MM.1S (cell line): ENCODE measurements around the gene MOGAT3.

Experiments
- DNase-seq: peaks from one replicate; pipeline ENCODE4 v3.0.0-alpha.2; 2015
- H2AFZ ChIP-seq: fragments of 300-600 bp; sonication (generic); 2 replicates; pipeline ENCODE4 v1.6.0; 2016; ENCODE audit warnings: antibody characterized with exemption, low read length
- H3F3A ChIP-seq: fragments of 300-600 bp; sonication (generic); 2 replicates; pipeline ENCODE4 v1.6.1; 2016; ENCODE audit warnings: mild to moderate bottlenecking, antibody characterized with exemption, low read length, moderate library complexity, mixed read lengths; ENCODE audit not compliant: insufficient read depth
- H3K27ac ChIP-seq: fragments of 300-600 bp; sonication (generic); 2 replicates; pipeline ENCODE4 v1.5.1; 2016; ENCODE audit warnings: mild to moderate bottlenecking, low read length
- H3K27me3 ChIP-seq: fragments of 300-600 bp; sonication (generic); replicated peaks from 2 replicates; pipeline ENCODE4 v1.6.0; 2016; ENCODE audit warnings: low read length; ENCODE audit not compliant: insufficient read depth
- H3K36me3 ChIP-seq: fragments of 300-600 bp; sonication (generic); replicated peaks from 2 replicates; pipeline ENCODE4 v1.6.1; 2016; ENCODE audit warnings: mild to moderate bottlenecking, low read length, mixed read lengths; ENCODE audit not compliant: insufficient read depth
- H3K4me1 ChIP-seq: fragments of 300-600 bp; sonication (generic); 2 replicates; pipeline ENCODE4 v1.6.1; 2016; ENCODE audit warnings: low read length, mixed read lengths
- H3K4me2 ChIP-seq: fragments of 300-600 bp; sonication (generic); 2 replicates; pipeline ENCODE4 v1.6.0; 2016; ENCODE audit warnings: low read depth, low read length
- H3K4me3 ChIP-seq: fragments of 300-600 bp; sonication (generic); 2 replicates; pipeline ENCODE4 v1.5.1; 2016; ENCODE audit warnings: low read length, mixed read lengths
- H3K79me2 ChIP-seq: fragments of 300-600 bp; sonication (generic); 2 replicates; pipeline ENCODE4 v1.6.1; 2016; ENCODE audit warnings: mixed run types, low read length, mixed read lengths
- H3K9ac ChIP-seq: fragments of 300-600 bp; sonication (generic); 2 replicates; pipeline ENCODE4 v1.6.1; 2016; ENCODE audit warnings: low read length, mixed read lengths
- H3K9me2 ChIP-seq: fragments of 300-600 bp; sonication (generic); replicated peaks from 2 replicates; pipeline ENCODE4 v1.6.1; 2016; ENCODE audit warnings: mild to moderate bottlenecking, low read length, mixed read lengths; ENCODE audit not compliant: insufficient read depth
- H3K9me3 ChIP-seq: fragments of 300-600 bp; sonication (generic); replicated peaks from 2 replicates; pipeline ENCODE4 v1.6.1; 2016; ENCODE audit warnings: mild to moderate bottlenecking, low read length, mixed read lengths; ENCODE audit not compliant: insufficient read depth
- H4K20me1 ChIP-seq: fragments of 300-600 bp; sonication (generic); 2 replicates; pipeline ENCODE4 v1.6.1; 2016; ENCODE audit warnings: mild to moderate bottlenecking, low read length, moderate library complexity, mixed read lengths; ENCODE audit not compliant: insufficient read depth
- CTCF ChIP-seq: fragments of 300-600 bp; sonication (generic); IDR thresholded peaks from 2 replicates; pipeline ENCODE4 v1.5.1; 2016; ENCODE audit warnings: antibody characterized with exemption, low read length, mixed read lengths
- EZH2 ChIP-seq: fragments of 300-600 bp; sonication (generic); optimal IDR thresholded peaks from 2 replicates; pipeline ENCODE3; 2017; ENCODE audit warnings: low read depth, mild to moderate bottlenecking, antibody characterized with exemption, low read length, mixed read lengths
- EZH2phosphoT487 ChIP-seq: fragments of 300-600 bp; sonication (generic); IDR thresholded peaks from 2 replicates; pipeline ENCODE4 v1.6.1; 2018; ENCODE audit warnings: antibody characterized with exemption, low read length

MOGAT3 gene

GRCh38 chr7:101220295-101220694 is 19.5 kb upstream of the MOGAT3 start:
- H3K79me2 ChIP-seq: peaks cover 44% of the 10 kb centered on the region

GRCh38 chr7:101218236-101219125 is 17.6 kb upstream of the MOGAT3 start:
- no peak overlapping the region for H3K27ac ChIP-seq
- peaks cover 44% of the 10 kb centered on the region for H3K79me2 ChIP-seq

More at GRCh38 chr7:101220295-101220694, 19.5 kb upstream of the MOGAT3 start:
- 0 out of 2 replicates have a peak, but pooled peaks cover 6% of the 10 kb centered on the region for H3K4me1 ChIP-seq
- no peak overlapping the region for H3K27ac ChIP-seq
- DNase-seq: no peak
- peaks cover 3% of the 10 kb centered on the region; the same call in 1 of the 2 replicates for H3F3A ChIP-seq
- H2AFZ ChIP-seq: no peak overlapping the region
- H3K27me3 ChIP-seq: no peaks in the 10 kb centered on the region
- no peak overlapping the region for H3K9ac ChIP-seq
- TF ChIP-seq EZH2phosphoT487: no peak
- H3K9me3 ChIP-seq: no peaks in the 10 kb centered on the region
- H3K9me2 ChIP-seq: no peaks in the 10 kb centered on the region
- no peaks in the 10 kb centered on the region for H3K36me3 ChIP-seq
- no peaks in the 10 kb centered on the region for H4K20me1 ChIP-seq
- no peak overlapping the region for H3K4me3 ChIP-seq
- no peak overlapping the region for H3K4me2 ChIP-seq

DNA sequence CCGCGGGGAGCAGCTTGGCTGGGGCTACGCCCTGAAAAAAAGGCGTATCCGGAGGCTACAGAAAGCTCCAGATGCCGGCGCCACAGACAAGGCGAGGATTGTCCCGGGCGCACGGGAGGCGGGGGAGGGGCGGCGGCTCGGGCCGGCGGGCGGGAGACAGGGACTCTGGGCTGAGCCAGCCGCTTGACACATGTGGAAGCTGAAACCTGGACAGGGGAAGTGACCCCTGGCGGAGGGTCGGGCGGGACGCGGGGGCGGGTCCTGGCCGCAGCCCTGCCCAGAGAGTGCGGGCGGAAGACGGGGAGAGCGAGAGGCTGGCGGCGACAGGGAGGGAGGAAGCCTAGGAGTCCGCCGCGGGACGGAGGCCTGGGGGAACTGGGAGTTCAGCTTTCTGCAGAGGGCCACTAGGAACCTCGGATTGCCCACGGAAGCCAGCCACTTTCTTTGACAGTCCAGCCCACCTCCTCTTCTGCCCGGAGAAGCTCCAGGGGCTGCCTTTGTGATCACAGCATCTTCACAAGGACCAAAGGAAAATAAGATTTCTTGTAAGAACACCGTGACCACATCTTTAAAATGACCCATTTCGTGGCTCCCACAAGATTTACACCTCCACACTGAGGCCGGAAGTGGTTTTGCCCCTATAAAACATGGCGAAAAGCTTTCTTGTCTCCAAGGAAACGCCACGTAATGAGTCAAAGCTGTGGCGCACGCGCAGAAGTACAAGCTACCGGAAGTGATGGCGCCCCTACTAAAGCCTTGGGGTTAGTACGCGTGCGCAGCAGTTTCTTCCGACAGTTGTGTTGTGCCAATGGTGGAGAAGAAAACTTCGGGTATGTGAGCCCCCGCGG is 16.8 kb upstream of the MOGAT3 start, which contains the start of the genes PLOD3 and ZNHIT1:
PLOD3 (minus strand) TSS at position 194 of the 848 bp plus-strand sequence. CDS start 307 bp downstream, outside the sequence.
ZNHIT1 (plus strand) TSS at position 778 of the 848 bp plus-strand sequence; CDS start at position 809, 31 bp downstream.
- H3K9ac ChIP-seq: peak within 1 kb of the TSS; percentile 71
- peak within 1 kb of the TSS; percentile 80 for H3K4me2 ChIP-seq
- H3K79me2 ChIP-seq: peaks cover 44% of the 10 kb centered on the region
- H2AFZ ChIP-seq: peak within 1 kb of the TSS; percentile 75
- 0 out of 2 replicates have a peak, but pooled peaks cover 6% of the 10 kb centered on the region for H3K4me1 ChIP-seq
- peaks cover 3% of the 10 kb centered on the region; the same call in 1 of the 2 replicates for H3F3A ChIP-seq
- no peaks in the 10 kb centered on the region for H3K36me3 ChIP-seq
- peak within 1 kb of the TSS; percentile 84 for H3K4me3 ChIP-seq
- no peaks in the 10 kb centered on the region for H3K9me3 ChIP-seq
- H3K27me3 ChIP-seq: no peaks in the 10 kb centered on the region
- no peak for TF ChIP-seq EZH2phosphoT487
- no peak for TF ChIP-seq CTCF
- TF ChIP-seq EZH2: no peak
- H3K27ac ChIP-seq: peak within 1 kb of the TSS; percentile 72
- peak; percentile 99 for DNase-seq
- no peaks in the 10 kb centered on the region for H3K9me2 ChIP-seq
- no peaks in the 10 kb centered on the region for H4K20me1 ChIP-seq

More at GRCh38 chr7:101218236-101219125, 17.6 kb upstream of the MOGAT3 start:
- no peaks in the 10 kb centered on the region for H4K20me1 ChIP-seq
- 0 out of 2 replicates have a peak, but pooled peaks cover 6% of the 10 kb centered on the region for H3K4me1 ChIP-seq
- no peaks in the 10 kb centered on the region for H3K9me3 ChIP-seq
- H3K36me3 ChIP-seq: no peaks in the 10 kb centered on the region
- H2AFZ ChIP-seq: peak overlapping the region; percentile 75
- no peaks in the 10 kb centered on the region for H3K27me3 ChIP-seq
- peak overlapping the region; percentile 71 for H3K9ac ChIP-seq
- H3K4me3 ChIP-seq: peak overlapping the region; percentile 84
- peaks cover 3% of the 10 kb centered on the region; the same call in 1 of the 2 replicates for H3F3A ChIP-seq
- DNase-seq: no peak
- peak overlapping the region; percentile 80 for H3K4me2 ChIP-seq
- no peaks in the 10 kb centered on the region for H3K9me2 ChIP-seq
- TF ChIP-seq EZH2 (no peak), EZH2phosphoT487 (no peak), CTCF (no peak)
